ENCODE measurements around the gene SAMD10.

GRCh38 chr20:64000906-64001305 is 21.5 kb upstream of the SAMD10 start:
- TF ChIP-seq CTCF (IDR thresholded peaks at IDR 0.05; ENCODE audit: low read length) (no peak), EZH2 (IDR thresholded peaks at IDR 0.05; ENCODE audit: borderline replicate concordance, low read length) (no peak)
